AG04449 (cell line): ENCODE measurements around the gene BPIFB3.
"Not testable (repeated sequence)": the region's sequence is repeated elsewhere in the genome, so short reads cannot be mapped to it uniquely, and the experiment has no call there.

Experiments used
- CTCF ChIA-PET: fragments of 350-600 bp; formaldehyde crosslinking; extraction: SDS; loops from one replicate; lab custom pipeline; 2021; ENCODE audit warnings: antibody characterized with exemption; lab: Yijun Ruan, JAX
- POLR2A ChIA-PET: fragments of 400-600, 350-600 bp; formaldehyde crosslinking; extraction: SDS; loops from one replicate; lab custom pipeline; 2020; ENCODE audit warnings: antibody characterized with exemption, inconsistent platforms; lab: Yijun Ruan, JAX
- DNase-seq: peaks from one replicate; pipeline ENCODE4 v3.0.0-alpha.2; 2010; ENCODE audit warnings: low read depth, low spot score
- H3K4me3 ChIP-seq: 2 replicates; pipeline ENCODE4 v1.5.1; 2011; ENCODE audit warnings: low read depth, mild to moderate bottlenecking, control low read depth, low read length
- CTCF ChIP-seq: IDR thresholded peaks from one replicate; pipeline ENCODE4 v1.5.1; 2011; ENCODE audit warnings: mild to moderate bottlenecking, moderate library complexity, low read length, control low read depth, inconsistent platforms; ENCODE audit not compliant: insufficient read depth; ENCODE audit errors: missing control alignments

Gene BPIFB3

GRCh38 chr20:33034901-33035492, 18.7 kb upstream of the BPIFB3 start:
- CTCF ChIA-PET: no interaction called here

GRCh38 chr20:33037456-33037855, 16.2 kb upstream of the BPIFB3 start:
- H3K4me3 ChIP-seq: no peak overlapping the region
- DNase-seq: no peak
- TF ChIP-seq CTCF: no peak
- POLR2A ChIA-PET: no interaction called here
- CTCF ChIA-PET: no interaction called here

More at GRCh38 chr20:33034901-33035492, 18.7 kb upstream of the BPIFB3 start:
- no peak for TF ChIP-seq CTCF
- no peak overlapping the region for H3K4me3 ChIP-seq
- DNase-seq: no peak
- POLR2A ChIA-PET: no interaction called here

GRCh38 chr20:33038243-33038642, 15.5 kb upstream of the BPIFB3 start:
- TF ChIP-seq CTCF: no peak
- H3K4me3 ChIP-seq: no peak overlapping the region
- DNase-seq: no peak
- ChIA-PET POLR2A (no interaction called here), CTCF (no interaction called here)

- no peak for DNase-seq
- no peak for TF ChIP-seq CTCF
- POLR2A ChIA-PET: no interaction called here
- H3K4me3 ChIP-seq: no peak overlapping the region
- CTCF ChIA-PET: no interaction called here
These were observed 11.3 kb upstream of the BPIFB3 start for GRCh38 chr20:33042430-33042829.

GRCh38 chr20:33042983-33043730, 10.5 kb upstream of the BPIFB3 start:
- ChIA-PET CTCF (no interaction called here), POLR2A (no interaction called here)
- H3K4me3 ChIP-seq: no peak overlapping the region
- TF ChIP-seq CTCF: no peak
- no peak for DNase-seq

GRCh38 chr20:33043731-33044181, 9.9 kb upstream of the BPIFB3 start:
- no peak for TF ChIP-seq CTCF
- POLR2A ChIA-PET: no interaction called here
- H3K4me3 ChIP-seq: no peak overlapping the region
- DNase-seq: no peak
- CTCF ChIA-PET: no interaction called here

- POLR2A ChIA-PET, DNase-seq, CTCF ChIA-PET, H3K4me3 ChIP-seq: not testable (repeated sequence)
These were observed 8.5 kb upstream of the BPIFB3 start for GRCh38 chr20:33045129-33045721.
